Stimulated activated naive CD8-positive, alpha-beta T cell treated with anti-CD3 and anti-CD28 coated beads, Interleukin-15, Interleukin-2, amounts not matched to agents 100 ng/mL and 50 ng/mL, for 24 hours (primary cell): ENCODE measurements around the gene OR1D5.
"Not testable (repeated sequence)": the region's sequence is repeated elsewhere in the genome, so short reads cannot be mapped to it uniquely, and the experiment has no call there.

Source experiments
- H3K27ac Mint-ChIP-seq: one replicate; pipeline ENCODE4 v1.8.0; 2021; ENCODE audit warnings: mild to moderate bottlenecking, mixed read lengths
- H3K27me3 Mint-ChIP-seq: one replicate; pipeline ENCODE4 v1.8.0; 2021; ENCODE audit warnings: mixed read lengths
- H3K36me3 Mint-ChIP-seq: one replicate; pipeline ENCODE4 v1.8.0; 2021; ENCODE audit warnings: low read depth, mixed read lengths
- H3K4me1 Mint-ChIP-seq: one replicate; pipeline ENCODE4 v1.8.0; 2021; ENCODE audit warnings: low read depth, mixed read lengths
- H3K4me3 Mint-ChIP-seq: one replicate; pipeline ENCODE4 v1.8.0; 2021; ENCODE audit warnings: mild to moderate bottlenecking, mixed read lengths
- H3K9me3 Mint-ChIP-seq: one replicate; pipeline ENCODE4 v1.8.0; 2021; ENCODE audit warnings: mixed read lengths

Gene OR1D5

GRCh38 chr17:3035968-3036280 lies 27.5 kb downstream of the OR1D5 start:
- Mint-ChIP-seq H3K27me3 (peaks cover 3% of the 10 kb centered on the region), H3K4me1 (peaks cover 3% of the 10 kb centered on the region), H3K27ac (no peak overlapping the region), H3K4me3 (no peak overlapping the region), H3K9me3 (no peaks in the 10 kb centered on the region), H3K36me3 (no peaks in the 10 kb centered on the region)

- peaks cover 3% of the 10 kb centered on the region for H3K4me1 Mint-ChIP-seq
- H3K36me3 Mint-ChIP-seq = no peaks in the 10 kb centered on the region
- no peaks in the 10 kb centered on the region for H3K9me3 Mint-ChIP-seq
- no peak overlapping the region for H3K4me3 Mint-ChIP-seq
- H3K27ac Mint-ChIP-seq = no peak overlapping the region
- peaks cover 3% of the 10 kb centered on the region for H3K27me3 Mint-ChIP-seq
These were observed 28.0 kb downstream of the OR1D5 start for GRCh38 chr17:3035256-3035967.

DNA sequence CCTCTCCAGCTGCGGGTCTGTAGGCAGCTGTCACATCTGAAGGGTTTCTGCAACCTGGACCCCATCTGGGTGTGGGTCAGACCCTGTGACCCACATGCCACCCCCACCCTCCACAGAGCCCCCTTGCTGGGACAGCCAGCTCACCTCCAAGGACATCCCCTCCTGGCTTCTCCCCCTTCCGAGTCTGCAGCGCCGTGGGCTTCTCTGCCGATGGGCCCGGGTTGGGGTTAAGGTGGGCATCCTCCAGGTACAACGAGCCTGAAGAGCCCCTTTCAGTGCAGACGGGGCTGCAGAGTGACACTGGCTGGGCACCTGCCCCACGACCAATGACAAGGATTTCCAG lies 28.9 kb downstream of the OR1D5 start:
- Mint-ChIP-seq H3K36me3 (no peaks in the 10 kb centered on the region), H3K27ac (no peak overlapping the region), H3K27me3 (no peaks in the 10 kb centered on the region), H3K9me3 (no peaks in the 10 kb centered on the region), H3K4me3 (no peak overlapping the region), H3K4me1 (peaks cover under 1% of the 10 kb centered on the region)

DNA sequence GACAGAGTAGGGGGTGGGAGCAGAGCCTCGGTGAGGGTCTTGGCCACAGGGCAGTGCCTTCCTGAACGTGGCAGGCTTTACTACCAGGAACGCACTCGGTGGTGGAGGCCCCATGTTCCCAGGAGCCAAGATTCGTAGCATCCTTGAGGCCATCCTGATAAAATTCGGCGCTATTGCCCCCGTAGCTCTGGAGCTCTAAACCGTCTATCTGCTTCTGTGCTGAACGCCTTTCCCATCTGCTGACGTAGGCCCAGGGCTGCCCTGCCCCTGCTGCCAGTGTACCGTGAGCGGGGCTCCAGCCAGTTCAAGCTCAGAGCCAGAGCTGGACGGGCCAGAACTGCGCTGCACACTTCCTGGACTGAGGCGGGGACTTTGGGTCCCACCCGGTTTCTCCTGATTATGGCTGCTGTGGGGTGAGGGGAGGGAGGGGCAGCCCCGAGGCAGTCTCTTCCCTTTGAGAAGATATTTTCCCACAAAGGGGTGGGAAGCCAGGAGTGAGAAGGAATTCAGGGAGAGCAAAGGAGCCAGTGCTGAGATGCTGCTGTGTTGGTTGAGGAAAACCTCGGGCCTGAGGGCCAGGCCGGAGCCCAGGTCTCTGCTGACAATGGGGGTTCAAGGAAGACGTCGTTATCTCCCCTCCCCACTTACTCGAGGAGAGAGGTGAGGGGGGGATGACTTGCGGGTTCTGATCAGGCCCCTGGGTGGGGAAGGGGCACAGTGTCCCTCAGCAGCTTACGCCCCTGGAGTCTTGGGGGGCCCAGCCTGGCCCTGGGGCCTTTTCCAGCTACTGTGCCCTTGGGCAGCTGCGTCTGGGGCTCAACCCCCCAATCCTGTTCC lies 29.4 kb downstream of the OR1D5 start:
- peaks cover 2% of the 10 kb centered on the region for H3K36me3 Mint-ChIP-seq
- no peak overlapping the region for H3K4me3 Mint-ChIP-seq
- no peaks in the 10 kb centered on the region for H3K27me3 Mint-ChIP-seq
- no peaks in the 10 kb centered on the region for H3K9me3 Mint-ChIP-seq
- H3K27ac Mint-ChIP-seq = no peak overlapping the region
- no peaks in the 10 kb centered on the region for H3K4me1 Mint-ChIP-seq

DNA sequence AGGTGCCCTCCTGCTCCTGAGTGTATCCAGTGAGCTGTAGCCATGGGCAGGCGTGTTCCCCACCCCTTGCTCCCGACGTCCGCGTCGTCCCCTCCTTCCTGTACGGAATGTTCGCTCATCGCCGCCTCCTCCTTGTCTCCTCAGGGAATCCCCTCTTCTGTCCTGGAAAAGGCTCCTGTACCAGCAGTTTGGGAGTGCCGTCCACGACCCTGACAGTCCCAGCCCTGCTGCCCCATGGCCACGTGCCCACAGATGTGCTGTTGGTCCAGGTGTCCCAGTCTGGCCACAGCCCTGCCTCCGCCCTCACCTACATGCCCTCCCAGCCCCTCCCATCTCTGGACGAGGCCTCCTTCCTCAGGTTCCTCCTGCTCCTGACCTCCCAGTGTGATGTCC lies 30.2 kb downstream of the OR1D5 start:
- no peaks in the 10 kb centered on the region for H3K4me1 Mint-ChIP-seq
- no peak overlapping the region for H3K27ac Mint-ChIP-seq
- no peak overlapping the region for H3K4me3 Mint-ChIP-seq
- peaks cover 3% of the 10 kb centered on the region for H3K36me3 Mint-ChIP-seq
- no peaks in the 10 kb centered on the region for H3K9me3 Mint-ChIP-seq
- no peaks in the 10 kb centered on the region for H3K27me3 Mint-ChIP-seq

DNA sequence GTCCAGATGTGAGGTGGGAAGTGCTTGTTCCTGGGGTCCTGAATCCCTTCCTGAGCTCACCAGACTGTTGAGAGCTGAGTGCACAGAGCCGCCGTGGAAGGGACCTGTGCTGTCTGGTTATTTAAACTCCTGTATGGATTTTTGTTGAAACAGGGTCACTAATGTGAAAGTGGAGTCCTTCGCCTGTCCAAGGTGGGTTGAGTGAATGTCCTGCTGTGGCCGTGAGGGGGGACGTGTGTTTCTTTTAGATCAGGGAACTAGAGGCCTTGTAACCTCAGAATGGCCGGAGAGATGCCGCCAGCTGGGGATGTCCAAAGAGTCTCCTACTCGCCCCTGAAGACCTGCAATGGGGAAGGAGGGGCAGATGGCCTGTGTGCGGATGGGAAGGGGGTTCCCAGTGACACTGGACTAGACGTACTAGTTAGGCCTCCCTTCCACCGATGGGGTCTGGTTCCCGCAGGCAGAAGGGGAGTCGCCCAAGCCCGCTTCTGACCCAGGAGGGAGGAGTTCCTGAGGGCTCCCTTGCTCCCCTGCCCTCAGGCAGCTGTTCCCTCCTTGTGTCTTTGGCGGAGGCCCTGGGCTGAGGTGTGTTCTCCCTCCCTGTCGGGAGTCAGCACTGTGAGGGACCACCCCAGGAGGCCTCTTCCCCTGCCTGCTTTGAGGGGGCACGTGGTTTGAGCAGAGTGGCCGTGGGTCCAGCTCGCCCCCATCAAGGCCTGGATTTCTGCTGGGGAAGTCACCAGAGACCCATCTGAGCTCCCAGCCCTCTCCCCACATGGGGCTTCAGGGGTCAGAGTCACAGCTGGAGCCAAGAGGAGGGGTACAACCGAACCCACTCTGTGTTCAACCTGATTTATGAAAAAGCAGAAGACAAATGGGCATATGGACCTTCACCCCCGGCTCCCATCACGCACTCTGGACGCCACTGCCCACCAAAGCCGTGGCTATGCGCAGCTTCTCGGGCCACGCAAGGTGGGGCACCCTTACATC lies 30.9 kb downstream of the OR1D5 start:
- Mint-ChIP-seq H3K4me1 (no peaks in the 10 kb centered on the region), H3K27me3 (no peaks in the 10 kb centered on the region), H3K27ac (no peak overlapping the region), H3K4me3 (no peak overlapping the region), H3K9me3 (no peaks in the 10 kb centered on the region), H3K36me3 (peaks cover 3% of the 10 kb centered on the region)

DNA sequence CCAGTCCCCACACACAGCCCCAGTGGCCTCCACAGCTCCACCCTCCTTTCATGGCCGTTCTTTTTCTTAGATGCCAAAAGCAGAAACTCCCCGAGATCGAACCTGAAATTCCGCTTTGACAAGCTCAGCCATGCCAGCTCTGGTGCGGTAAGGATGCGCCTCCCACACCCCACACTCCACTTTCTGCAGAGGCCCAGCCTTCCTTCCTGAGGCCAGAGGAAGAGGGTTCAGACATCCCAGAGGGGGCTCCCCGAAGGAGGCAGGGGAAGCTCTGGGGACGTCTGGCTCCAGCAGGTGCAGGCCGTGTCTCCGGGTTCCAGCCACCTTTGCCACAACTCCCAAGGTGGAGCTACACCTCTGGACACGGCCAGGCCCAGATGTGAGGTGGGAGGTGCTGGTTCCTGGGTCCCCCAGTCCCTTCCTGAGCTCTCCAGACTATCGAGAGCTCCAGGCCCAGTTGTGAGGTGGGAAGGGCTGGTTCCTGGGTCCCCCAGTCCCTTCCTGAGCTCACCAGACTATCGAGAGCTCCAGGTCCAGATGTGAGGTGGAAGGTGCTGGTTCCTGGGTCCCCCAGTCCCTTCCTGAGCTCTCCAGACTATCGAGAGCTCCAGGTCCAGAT lies 32.4 kb downstream of the OR1D5 start:
- not testable (repeated sequence) for H3K27me3 Mint-ChIP-seq, H3K9me3 Mint-ChIP-seq, H3K27ac Mint-ChIP-seq, H3K4me3 Mint-ChIP-seq, H3K4me1 Mint-ChIP-seq, H3K36me3 Mint-ChIP-seq

- Mint-ChIP-seq H3K27ac (no peak overlapping the region), H3K9me3 (no peaks in the 10 kb centered on the region), H3K27me3 (no peaks in the 10 kb centered on the region), H3K4me3 (no peak overlapping the region), H3K36me3 (peaks cover 3% of the 10 kb centered on the region), H3K4me1 (no peaks in the 10 kb centered on the region)
These were observed 33.3 kb downstream of the OR1D5 start for GRCh38 chr17:3030096-3030495.

DNA sequence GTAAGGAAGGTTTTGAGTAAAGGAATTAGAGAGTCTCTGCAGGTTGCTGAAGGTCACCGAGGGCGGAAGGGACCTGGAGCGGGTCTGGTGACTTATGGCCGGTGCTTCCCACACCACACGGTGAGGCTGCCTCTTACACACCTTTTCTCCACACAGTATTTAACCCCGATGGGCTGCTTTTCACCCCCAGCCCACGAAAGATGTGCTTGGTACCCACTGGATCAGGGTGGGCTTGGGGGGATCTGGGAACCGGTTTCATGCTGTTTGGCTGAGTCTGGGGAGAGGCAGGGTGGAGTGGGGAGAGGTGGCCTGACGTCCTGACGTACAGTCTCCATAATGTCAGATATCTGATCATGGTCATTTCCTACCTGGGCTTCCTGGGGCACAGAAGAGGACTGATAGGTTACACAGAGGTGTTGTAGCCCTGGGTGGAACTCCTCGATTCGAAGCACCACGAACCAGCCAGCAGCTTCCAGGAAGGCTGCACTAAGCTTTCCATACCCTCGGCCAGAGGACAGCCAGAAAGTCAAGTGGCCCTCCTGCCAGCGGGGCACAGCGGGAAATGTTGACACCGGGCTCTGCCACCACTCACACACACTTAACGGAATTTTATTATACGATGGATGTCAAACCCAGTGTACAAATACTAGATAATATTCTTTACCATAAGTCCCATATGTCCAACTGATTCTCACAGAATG lies 34.0 kb downstream of the OR1D5 start:
- H3K9me3 Mint-ChIP-seq = no peaks in the 10 kb centered on the region
- H3K27ac Mint-ChIP-seq = no peak overlapping the region
- H3K4me3 Mint-ChIP-seq = no peak overlapping the region
- H3K27me3 Mint-ChIP-seq = no peaks in the 10 kb centered on the region
- H3K36me3 Mint-ChIP-seq = peaks cover 7% of the 10 kb centered on the region
- H3K4me1 Mint-ChIP-seq = no peaks in the 10 kb centered on the region

DNA sequence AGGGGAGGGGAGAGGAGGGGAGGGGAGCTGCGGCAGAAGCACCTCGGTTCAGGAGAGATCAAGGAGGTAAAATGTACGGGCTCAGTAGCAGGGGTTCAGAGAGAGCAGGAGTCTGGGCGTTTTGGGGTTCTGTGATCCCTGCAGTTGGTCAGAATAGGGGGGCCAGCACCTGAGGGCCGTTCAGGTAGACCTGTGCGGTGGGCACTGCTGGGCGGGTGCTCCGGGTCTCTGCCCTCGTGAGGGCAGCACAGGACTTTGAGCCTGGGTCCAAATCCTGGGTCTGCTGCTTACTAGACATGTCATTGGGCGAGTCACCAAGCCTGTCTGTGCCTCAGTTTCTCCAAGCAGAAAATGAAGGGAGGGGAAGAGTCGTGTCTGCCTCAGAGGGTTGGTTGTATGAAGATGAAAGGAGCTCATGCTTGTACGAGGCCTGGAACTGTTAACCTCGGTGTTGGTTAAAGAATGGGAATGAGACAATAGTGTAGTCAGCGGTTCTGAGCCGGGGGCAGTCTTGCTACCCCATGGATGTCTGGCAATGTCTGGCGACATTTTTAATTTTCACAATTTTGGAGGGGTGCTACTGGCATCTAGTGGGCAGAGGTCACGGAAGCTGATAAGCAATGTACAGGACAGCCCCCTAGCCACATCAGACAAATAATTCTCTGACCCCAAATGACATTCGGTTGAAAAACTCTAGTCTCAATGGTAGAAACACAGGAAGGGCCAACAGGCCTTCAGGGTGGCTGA lies 35.4 kb downstream of the OR1D5 start:
- Mint-ChIP-seq H3K9me3 (peaks cover 9% of the 10 kb centered on the region), H3K36me3 (peaks cover 17% of the 10 kb centered on the region), H3K27me3 (no peaks in the 10 kb centered on the region), H3K27ac (no peak overlapping the region), H3K4me1 (no peaks in the 10 kb centered on the region), H3K4me3 (no peak overlapping the region)

DNA sequence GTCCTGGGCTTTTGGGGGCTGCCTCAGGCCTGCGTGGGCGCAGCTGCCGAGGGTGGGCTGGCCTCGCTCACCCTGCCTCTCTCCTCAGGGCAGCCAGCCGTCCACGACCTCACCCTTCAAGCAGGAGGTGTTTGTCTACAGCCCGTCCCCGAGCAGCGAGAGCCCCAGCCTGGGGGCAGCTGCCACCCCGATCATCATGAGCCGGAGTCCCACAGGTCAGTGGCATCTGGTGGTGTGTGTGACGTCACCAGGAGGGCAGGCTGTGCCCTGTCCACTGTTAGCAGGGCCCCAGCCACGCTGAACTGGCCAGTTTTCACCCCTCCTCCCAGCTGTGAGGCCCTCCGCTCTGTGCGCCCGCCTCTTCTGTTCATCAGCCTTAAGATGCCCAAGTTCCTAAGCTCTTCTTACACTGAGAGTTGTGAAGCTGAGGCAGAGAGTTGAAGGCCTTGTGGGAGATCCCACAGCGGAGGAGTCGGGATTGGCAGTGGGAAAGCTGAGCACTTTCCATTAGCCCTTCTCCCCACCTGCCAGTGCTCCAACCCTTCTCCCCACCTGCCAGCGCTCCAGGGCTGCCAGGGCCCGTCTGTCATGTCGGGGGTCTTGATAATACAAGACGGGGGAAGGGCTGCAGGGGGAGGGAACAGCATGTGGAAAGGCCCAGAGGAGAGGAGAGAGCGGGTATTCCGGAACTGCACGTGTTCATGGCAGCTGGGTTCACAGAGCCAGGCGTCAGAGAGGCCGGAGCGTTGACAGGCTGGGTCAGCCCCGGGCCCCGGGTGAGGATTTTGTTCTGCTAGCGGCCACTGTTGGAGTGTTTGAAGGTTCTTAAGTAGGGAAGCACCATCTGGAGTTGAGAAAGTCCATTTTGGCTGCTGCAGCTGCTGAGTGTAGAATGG lies 36.3 kb downstream of the OR1D5 start:
- peaks cover 26% of the 10 kb centered on the region for H3K36me3 Mint-ChIP-seq
- no peak overlapping the region for H3K27ac Mint-ChIP-seq
- H3K4me1 Mint-ChIP-seq = no peaks in the 10 kb centered on the region
- H3K4me3 Mint-ChIP-seq = no peak overlapping the region
- no peaks in the 10 kb centered on the region for H3K27me3 Mint-ChIP-seq
- peaks cover 15% of the 10 kb centered on the region for H3K9me3 Mint-ChIP-seq

- Mint-ChIP-seq H3K36me3 (peaks cover 34% of the 10 kb centered on the region), H3K27me3 (no peaks in the 10 kb centered on the region), H3K4me3 (no peak overlapping the region), H3K27ac (no peak overlapping the region), H3K4me1 (no peaks in the 10 kb centered on the region), H3K9me3 (peaks cover 15% of the 10 kb centered on the region)
These were observed 37.1 kb downstream of the OR1D5 start for GRCh38 chr17:3026125-3026855.
